Right ventricle myocardium superior (tissue), 1 donor: ENCODE data around the gene SENP8. TPM values are rescaled to one million over a fixed set of nuclear protein-coding genes. Genes with fewer than 3 reads are reported as not detected.

ENCODE experiments used
- ATAC-seq: fragments of 200-7000 bp; cut with Tn5 transposase; one replicate; pipeline ENCODE4 v1.9.1; 2020; ENCODE audit warnings: mild to moderate bottlenecking; ENCODE audit not compliant: poor library complexity
- DNase-seq: peaks from one replicate; pipeline ENCODE4 v3.0.0-alpha.2; 2020
- intact Hi-C: fragments of 100-400 bp; cut with DNase I; formaldehyde crosslinking; loops from one replicate; pipeline ENCODE4 v1.11.2; 2022
- total RNA-seq: library from RNA; stranded (reverse); fragmentation: NEBNext Ultra II Directional; extraction: Animal tissue kit (Norgen Biotek cat#: 25700); gene quantifications from one replicate; pipeline ENCODE4 v1.2.1, GENCODE V29; 2021
- donor health status: DM: no; HTN: yes; CAD: no; lungs with severe emphysema.

Gene SENP8
- total RNA-seq, 1 donor from 2014 or later: 6.3 TPM

DNA sequence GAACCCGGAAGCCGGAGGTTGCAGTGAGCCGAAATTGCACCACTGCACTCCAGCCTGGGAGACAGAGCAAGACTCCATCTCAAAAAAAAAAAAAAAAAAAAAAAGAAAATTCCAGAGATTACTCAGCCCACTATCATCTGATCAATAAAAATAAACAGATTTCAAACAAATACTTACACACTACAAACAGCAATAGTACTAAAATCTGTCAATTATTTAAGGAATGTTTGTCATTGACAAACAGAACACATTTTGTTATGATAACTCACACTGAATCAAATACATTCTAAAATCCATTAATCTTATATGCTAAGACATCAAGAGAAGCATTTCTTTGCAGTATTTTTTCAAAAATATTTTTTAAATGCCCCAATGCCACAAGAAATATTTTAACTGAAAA is 7.8 kb upstream of the SENP8 start:
- intact Hi-C loops: no loop called here
- no peak for ATAC-seq

DNA sequence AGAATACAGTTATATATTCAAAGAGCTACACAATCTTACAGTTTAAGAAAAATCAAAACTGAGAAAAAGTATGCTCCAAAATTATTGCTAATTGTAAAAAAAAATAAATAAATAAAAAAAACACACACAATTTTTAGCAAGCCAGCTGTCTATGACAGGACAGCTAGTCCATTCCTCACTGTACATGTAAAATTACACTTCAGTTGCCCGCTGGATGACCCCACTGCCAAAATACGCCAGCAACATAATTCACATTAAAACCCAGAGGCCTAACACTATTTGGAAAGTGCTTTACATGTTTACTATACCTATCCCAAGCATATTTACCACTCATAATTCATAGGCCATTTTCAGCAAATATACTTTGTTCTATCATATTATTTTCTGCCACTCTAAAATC is 6.1 kb upstream of the SENP8 start:
- intact Hi-C loops: no loop called here
- DNase-seq: no peak
- ATAC-seq: peak; percentile 49

More for the DNA sequence above, 7.8 kb upstream of the SENP8 start:
- no peak for DNase-seq

DNA sequence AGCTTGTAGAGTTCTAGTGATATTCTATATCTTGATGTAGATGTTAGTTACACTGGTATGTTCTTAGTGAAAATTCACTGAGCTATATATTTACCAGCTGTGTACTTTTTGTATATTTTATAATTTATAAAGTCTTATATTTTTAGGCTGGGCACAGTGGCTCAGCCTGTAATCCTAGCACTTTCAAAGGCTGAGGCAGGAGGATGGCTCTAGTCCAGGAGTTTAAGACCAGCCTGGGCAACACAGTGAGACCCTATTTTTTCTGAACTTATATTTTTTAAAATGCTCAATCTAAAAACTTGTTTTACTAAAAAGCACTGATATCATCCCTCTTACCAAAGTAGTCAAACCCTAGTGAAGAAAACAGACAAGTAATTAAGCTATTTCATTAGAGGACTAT is 5.4 kb upstream of the SENP8 start:
- intact Hi-C loops: no loop called here
- ATAC-seq: no peak
- no peak for DNase-seq

DNA sequence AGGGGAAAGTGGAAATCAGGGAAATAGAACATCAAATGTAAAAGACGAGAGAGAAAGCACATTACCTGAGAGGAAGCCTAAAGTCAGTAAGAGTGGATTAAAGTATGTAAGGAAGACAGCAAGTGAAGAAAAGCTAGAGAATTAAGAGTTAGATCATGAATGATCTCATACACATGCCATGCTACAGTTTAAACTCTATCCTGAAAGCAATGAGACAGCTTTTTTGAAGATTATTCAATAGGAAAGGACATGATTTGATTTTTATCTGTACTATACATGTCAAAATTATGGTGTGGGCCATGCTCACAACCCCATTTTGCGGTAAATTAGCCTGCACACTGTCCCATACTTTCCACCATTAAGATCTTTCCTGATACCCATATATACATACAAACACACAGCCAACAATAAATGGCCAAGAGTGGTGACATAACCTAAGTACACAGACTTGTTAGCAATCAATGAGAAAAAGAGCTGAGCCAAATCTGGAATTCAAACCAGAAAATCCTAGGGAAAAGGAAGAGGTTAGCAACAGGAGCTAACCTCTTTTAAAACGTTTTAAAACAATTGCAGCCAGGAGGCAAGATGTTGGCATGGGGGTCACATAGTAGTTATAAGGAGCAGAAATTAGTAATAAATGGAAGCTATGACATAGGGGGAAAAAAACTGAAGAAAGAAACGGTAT is 4.7 kb upstream of the SENP8 start:
- no peak for DNase-seq
- intact Hi-C loops: no loop called here
- no peak for ATAC-seq

DNA sequence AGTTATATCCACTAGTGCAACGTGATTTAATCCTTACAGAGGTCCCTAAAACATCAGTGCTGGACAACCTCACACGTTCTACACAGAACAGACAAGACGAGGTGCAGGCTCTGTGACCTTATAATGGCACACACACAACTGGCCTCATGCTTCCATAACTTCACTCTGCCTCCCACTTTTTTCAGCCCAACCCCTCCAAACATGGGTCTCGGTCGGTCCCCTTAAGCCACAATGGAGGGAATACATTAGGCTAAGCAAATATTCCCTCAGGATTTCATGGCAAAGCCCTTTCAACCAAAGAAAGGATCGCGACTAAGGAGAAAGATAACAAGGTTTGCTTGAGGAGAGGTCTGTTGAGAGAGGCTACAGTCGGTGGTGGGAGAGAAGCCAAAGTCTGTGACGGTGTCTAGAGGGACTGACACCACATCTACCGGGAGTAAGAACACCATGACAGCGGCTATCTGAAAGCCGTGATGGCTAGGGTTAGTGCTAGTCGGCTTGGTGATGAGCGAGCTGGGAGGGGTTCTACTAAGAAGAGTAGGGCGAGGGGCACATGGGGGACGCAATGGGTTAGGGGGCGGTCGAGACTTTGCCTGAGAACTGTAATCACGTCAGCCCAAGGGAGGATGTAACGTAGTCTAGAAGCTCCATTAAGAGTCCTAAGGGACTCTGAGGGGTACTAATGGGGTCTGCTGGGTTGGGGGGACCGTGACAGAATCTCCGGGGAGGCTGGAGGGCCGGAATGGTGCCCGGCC is 1.3 kb upstream of the SENP8 start:
- DNase-seq: no peak
- ATAC-seq: peak; percentile 16
- intact Hi-C loops: no loop called here

DNA sequence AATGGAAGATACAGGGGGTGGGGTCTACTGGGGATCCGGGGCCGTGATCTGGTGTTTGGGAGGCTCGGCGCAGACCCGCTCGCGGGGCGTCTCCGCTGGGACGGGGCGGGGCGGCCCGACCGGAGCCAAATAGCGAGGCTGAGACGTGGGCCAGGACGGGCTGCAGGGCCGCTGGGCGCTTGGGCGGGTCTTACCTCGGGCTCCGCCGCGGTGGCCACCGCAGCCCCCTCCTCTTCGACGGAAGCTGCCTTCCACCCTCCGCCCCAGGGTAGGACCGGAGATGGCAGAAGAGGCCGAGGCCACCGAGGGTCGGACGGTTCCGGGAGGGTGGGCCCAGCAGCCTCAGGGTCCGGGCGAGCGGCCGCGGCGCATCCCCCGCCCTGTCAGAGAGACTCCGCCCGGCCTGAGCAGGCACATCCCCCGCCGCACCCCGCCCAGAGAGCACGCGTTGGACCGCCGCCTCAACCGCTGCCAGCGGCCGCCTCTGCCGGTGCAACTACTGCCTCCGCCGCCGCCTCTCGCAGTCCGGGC is 652 bp upstream of the SENP8 start:
- DNase-seq (peak; percentile 91), ATAC-seq (peak; percentile 88)
- intact Hi-C loops: no loop called here

DNA sequence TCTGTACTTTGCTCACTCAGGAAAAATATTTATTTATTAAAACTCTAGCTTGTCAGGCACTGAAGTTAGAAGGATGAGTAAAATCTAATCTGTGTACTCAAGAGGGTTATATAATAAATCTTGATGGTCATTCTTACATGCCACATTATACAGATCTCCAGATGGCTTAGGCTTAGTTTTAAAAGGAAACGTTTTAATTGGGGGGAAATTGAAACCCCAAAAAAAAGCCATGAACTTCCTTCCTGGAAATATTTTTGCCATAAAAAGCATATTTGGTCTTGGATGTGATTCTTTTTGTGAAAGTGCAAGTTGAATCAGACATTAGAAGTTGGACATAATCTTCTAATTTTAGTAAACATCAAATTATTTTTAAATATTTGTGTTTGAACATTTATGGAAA is 6.0 kb downstream of the SENP8 start:
- no peak for ATAC-seq
- intact Hi-C loops: no loop called here
- no peak for DNase-seq

DNA sequence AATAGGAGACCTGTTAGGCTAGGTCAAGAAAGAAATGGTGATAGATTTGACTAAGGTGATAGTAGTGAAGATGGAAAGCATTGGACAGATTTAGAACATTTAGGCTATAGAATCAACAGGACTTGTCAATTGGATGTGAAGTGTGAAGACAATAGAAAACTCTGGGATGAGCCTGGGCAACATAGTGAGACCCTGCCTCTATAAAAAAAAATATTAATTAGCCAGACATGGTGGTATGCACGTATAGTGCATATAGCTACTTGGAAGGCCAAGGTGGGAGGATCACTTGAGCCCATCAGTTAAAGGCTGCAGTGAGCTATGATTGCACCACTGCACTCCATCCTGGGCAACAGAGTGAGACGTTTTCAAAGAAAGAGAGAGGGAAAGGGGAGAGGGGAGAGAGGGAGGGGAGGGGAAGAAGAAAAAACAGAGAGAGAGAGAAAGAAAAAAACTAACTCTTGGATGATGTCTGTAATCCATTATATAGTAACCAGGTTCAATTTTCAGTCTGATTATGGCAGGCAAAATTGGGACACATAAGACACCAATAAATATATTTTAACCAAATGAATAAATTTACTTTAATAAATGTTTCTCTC is 9.6 kb downstream of the SENP8 start:
- DNase-seq: no peak
- intact Hi-C loops: no loop called here
- ATAC-seq: no peak

DNA sequence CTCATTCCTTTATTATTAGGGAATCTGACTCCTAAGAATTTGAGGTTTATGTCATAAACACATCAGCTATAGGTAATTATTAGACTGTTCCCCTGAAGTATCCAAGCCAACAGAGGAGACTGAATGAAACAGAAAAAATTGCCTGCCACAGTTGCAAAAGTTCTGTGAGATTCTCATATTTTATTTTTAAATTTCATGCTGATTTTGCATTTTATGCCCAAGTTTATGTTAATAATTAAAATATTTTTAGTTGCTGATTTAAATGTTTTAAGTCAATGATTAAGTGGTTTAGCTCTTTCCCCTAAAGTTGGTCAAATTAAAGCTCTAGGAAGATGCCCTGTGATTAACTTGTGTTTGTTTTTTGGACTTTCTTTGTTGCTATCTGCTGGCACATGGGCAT is 10.2 kb downstream of the SENP8 start:
- no peak for ATAC-seq
- intact Hi-C loops: no loop called here
- DNase-seq: no peak

DNA sequence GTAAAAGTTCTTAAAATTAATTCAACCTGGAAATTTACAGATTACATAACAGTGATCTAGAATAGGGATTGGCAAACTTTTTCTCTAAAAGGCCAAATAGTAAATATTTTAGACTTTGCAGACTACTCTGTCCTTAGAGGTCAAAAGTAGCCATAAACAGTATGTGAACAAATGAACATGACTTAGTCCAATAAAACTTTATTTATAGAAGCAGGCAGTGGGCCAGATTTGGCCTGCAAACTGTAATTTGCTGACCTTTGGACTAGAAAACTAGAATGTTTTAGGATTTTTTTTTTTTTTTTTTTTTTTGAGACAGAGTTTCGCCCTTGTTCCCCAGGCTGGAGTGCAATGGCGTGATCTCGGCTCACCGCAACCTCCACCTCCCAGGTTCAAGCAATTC is 12.1 kb downstream of the SENP8 start:
- no peak for DNase-seq

DNA sequence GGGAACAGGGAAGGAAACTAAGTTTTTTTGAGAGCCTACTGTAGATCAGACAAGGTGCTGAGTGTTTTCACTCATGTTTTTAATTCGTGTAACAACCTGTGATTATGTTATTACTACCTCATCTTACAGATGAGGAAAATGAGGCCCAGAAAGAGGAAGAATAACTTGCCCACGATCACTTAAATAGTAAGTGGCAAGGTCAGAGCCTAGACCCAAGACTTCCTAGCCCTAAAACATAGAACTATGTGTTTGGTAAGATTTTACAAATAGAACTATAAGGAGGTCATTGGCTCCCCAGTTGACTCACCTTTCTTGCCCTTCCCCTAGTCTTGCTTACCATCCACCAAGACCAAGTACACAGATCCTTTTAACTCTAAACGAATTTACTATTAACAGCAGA is 13.7 kb downstream of the SENP8 start:
- DNase-seq (no peak), ATAC-seq (no peak)
- intact Hi-C loops: no loop called here

More for the DNA sequence above, 12.1 kb downstream of the SENP8 start:
- no peak for ATAC-seq
- intact Hi-C loops: no loop called here

DNA sequence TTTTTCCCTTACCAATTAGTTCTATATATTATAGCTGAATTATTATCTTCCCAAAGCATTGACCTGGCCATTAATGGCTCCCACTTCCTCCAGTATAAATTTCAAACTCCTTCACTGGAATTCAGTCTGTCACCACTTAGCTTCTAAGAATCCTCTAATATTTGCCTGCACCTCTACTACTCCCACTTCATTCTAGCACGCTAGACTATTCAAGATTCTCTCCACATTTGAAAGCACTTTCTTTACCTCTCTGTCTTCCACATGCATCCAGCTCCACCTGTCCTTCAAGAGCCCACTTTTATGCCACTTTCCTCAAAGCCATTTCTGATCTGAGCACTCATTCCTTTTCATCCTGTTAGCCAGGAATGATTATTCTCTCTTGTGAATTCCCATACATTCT is 15.0 kb downstream of the SENP8 start:
- no peak for DNase-seq
- intact Hi-C loops: no loop called here
- ATAC-seq: no peak

DNA sequence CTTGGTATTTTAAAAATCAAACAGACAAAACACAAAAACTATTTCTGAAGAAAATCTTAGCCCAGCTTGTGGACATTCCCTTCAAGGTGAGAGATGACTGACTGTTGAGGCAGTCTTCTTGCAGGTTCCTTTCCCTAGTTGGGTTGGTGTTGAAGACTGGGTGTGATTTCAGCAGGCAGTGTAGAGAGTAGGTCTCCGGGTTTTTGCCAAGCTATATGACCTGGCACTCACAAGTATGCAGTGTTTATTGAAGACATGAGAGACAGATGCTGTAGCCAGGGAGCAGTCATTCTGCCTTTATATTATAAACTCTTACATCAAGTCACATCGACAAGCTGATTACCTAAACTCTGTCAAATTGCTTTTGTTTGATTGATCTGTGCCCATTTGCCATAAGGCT is 17.5 kb downstream of the SENP8 start:
- no peak for ATAC-seq
- DNase-seq: no peak
- intact Hi-C loops: no loop called here

DNA sequence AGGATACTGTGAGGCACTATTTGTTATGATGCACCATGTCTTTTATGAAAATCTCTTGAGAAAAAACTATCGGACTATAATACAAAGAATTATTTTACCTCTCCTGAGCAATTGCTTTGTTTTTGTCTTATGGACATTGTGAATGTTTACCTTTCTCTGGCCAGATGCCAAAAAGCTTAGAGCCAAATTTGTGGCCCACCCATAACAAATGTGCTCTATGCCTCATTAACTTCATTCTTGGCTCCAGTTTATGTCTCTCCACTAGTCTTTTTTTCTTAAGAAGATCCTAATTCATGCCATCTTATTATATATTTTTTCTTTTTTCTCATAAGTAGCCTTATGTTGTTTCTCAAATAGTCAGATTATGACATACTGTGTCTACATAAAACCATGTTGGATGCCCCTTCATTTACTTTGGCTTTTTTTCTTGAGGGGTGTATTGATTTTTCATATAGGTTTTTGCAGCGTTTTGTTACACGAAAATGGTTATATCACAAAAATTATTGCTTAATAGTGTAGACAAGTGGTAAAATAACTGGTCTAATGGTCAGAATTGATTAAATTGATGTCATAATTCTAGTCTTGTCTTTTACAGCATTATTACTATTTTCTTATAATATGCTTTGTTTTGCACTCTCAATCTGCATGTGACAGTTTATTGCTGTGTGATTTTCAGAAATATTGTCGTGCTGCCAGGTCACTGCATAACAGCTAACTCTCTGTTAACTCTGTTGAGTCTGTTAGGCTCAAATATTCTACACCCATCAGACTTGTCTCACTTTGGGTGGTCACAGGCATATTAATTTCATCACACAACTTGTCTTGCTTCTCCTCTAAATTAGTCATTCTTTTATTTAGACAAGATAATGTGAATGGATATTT is 18.2 kb downstream of the SENP8 start:
- DNase-seq (no peak), ATAC-seq (no peak)
- intact Hi-C loops: no loop called here

DNA sequence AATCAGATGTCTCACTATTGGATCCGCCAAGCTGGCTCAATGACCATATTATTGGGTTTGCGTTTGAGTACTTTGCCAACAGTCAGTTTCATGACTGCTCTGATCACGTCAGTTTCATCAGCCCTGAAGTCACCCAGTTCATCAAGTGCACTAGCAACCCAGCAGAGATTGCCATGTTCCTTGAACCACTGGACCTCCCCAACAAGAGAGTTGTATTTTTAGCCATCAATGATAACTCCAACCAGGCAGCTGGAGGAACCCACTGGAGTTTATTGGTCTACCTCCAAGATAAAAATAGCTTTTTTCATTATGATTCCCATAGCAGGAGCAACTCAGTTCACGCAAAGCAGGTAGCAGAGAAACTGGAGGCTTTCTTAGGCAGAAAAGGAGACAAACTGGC is 21.5 kb downstream of the SENP8 start:
- intact Hi-C loops: no loop called here
- DNase-seq: no peak
- ATAC-seq: peak; percentile 87

DNA sequence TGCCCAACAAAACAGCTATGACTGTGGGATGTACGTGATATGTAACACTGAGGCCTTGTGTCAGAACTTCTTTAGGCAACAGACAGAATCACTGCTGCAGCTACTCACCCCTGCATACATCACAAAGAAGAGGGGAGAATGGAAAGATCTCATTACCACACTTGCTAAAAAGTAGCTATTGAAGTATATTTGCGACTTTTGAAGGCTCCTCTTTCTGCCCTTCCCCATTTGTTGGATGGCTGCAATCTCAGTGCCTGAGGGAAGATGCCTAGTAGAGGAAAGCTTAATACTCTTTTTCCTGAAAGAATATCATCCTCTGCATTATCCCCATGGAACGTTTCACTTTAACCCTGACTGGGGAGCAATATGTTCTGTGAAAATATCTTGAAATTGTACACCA is 21.9 kb downstream of the SENP8 start:
- DNase-seq (no peak), ATAC-seq (peak; percentile 21)
- intact Hi-C loops: no loop called here

DNA sequence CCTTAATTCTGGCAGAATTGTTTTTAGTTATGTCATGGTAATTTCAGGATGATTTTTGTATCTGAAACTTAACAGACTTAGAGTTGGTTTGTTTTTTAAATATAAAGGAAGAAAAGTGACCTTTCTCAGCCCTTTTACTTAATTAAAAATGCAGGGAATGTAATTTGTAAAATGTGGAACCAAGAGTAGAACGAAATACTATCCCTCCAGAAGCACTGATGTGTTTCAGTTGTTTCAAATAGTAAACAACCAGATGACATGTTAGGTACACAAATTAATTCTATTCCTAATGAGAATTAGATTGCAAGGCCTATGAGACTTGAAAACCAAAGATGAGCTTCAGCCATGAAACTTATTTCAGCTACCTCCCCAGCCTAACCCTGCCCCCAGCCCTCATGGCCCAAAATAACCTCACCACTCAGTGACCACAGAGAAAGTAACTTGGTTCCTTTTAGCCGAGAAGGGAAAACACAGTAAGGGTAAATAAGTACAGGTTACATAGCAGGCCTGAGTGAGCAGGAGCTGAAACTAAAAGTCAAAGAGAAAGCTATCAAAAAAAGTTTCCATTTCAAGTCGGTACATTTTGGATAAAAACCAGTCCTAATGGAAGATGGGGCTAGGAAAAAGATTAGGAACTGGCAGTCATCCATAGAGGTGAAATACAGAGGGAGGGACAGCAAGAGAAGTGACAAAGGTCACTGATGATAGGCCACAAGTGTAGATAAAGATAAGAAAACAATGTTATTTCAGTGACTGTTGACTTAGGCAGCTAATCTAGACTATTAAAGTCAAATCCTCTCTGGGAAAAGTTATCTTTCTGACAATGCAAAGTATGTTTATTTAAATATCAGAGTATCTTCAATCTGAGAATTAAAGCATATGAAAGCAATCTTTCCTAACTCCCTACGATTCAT is 23.2 kb downstream of the SENP8 start:
- ATAC-seq (peak; percentile 63), DNase-seq (no peak)
- intact Hi-C loops: no loop called here

DNA sequence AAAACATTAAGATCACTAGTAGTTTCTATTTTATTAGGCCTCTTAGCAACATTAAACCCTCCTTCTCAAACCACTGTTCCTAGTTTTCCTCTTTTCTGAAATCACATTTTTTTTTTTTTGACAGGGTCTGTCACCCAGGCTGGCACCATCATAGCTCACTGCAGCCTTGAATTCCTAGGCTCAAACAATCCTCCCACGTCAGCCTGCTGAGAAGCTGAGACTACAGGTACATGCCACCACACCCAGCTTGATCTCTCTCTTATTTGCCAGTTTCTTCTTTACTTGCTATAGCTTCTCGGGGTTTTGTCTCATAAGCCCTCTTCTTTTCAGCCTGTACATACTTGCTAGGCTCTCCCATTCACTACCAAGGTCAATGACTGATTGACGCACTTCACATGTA is 28.0 kb downstream of the SENP8 start:
- intact Hi-C loops: no loop called here
- ATAC-seq (no peak), DNase-seq (no peak)
